ENCODE data around the gene UBASH3A.

GRCh38 chr21:42461185-42461520, 57.5 kb downstream of the UBASH3A start:
- TF ChIP-seq CTCF (optimal IDR thresholded peaks at IDR 0.05 in 1 of 3, IDR thresholded peaks at IDR 0.05 in 1 of 3, conservative IDR thresholded peaks at IDR 0.05 in 1 of 3; ENCODE audit: extremely low read depth in 1 of 3, insufficient read depth in 2 of 3, low read length in 3 of 3) (no peak), EZH2 (IDR thresholded peaks at IDR 0.05; ENCODE audit: low read length) (no peak)
